ACHN (cell line): Measurements from ENCODE around the gene IMPDH1.

Experiments used
- DNase-seq: peaks from one replicate; pipeline ENCODE4 v3.0.0-alpha.2; 2015
- in situ Hi-C: cut with HindIII; loops from 2 replicates; pipeline ENCODE4 v1.10.0; 2017; ENCODE audit warnings: low sequenced_read_pairs, low pct_ligation_motif_present, low pct_unique_long_range_greater_than_20kb

Gene IMPDH1

GRCh38 chr7:128437426-128438332 is 27.9 kb upstream of the IMPDH1 start:
- in situ Hi-C loops, result no loop called here
- DNase-seq, result no peak

- no peak for DNase-seq
- in situ Hi-C loops, result no loop called here
These were observed 25.5 kb upstream of the IMPDH1 start for GRCh38 chr7:128435327-128435686.

- in situ Hi-C loops, result no loop called here
- no peak for DNase-seq
These were observed 24.9 kb upstream of the IMPDH1 start for GRCh38 chr7:128434413-128435326.

GRCh38 chr7:128431754-128432153 is 22.0 kb upstream of the IMPDH1 start:
- no peak for DNase-seq
- in situ Hi-C loops, result no loop called here

GRCh38 chr7:128431221-128431620 is 21.4 kb upstream of the IMPDH1 start:
- in situ Hi-C loops, result no loop called here
- no peak for DNase-seq

- in situ Hi-C loops, result no loop called here
- DNase-seq, result no peak
These were observed 20.4 kb upstream of the IMPDH1 start for GRCh38 chr7:128430207-128430606.

GRCh38 chr7:128427289-128427891 is 17.6 kb upstream of the IMPDH1 start:
- DNase-seq, result peak; percentile 74
- in situ Hi-C loops, result no loop called here

GRCh38 chr7:128425850-128426249 is 16.1 kb upstream of the IMPDH1 start:
- peak; percentile 75 for DNase-seq

GRCh38 chr7:128424686-128425275 is 15.0 kb upstream of the IMPDH1 start:
- DNase-seq, result no peak
- in situ Hi-C loops, result no loop called here

More at GRCh38 chr7:128425850-128426249, 16.1 kb upstream of the IMPDH1 start:
- in situ Hi-C loops, result no loop called here

- no peak for DNase-seq
- in situ Hi-C loops, result no loop called here
These were observed 13.1 kb upstream of the IMPDH1 start for GRCh38 chr7:128422842-128423241.

GRCh38 chr7:128422037-128422436 is 12.3 kb upstream of the IMPDH1 start:
- in situ Hi-C loops, result no loop called here

GRCh38 chr7:128421384-128421783 is 11.6 kb upstream of the IMPDH1 start:
- DNase-seq, result no peak
- in situ Hi-C loops, result no loop called here

More at GRCh38 chr7:128422037-128422436, 12.3 kb upstream of the IMPDH1 start:
- no peak for DNase-seq

- DNase-seq, result no peak
- in situ Hi-C loops, result no loop called here
These were observed 11.0 kb upstream of the IMPDH1 start for GRCh38 chr7:128420773-128421172.

GRCh38 chr7:128419257-128419656 is 9.5 kb upstream of the IMPDH1 start:
- DNase-seq, result no peak
- in situ Hi-C loops, result no loop called here

- no peak for DNase-seq
- in situ Hi-C loops, result no loop called here
These were observed 7.3 kb upstream of the IMPDH1 start for GRCh38 chr7:128417071-128417470.

GRCh38 chr7:128415217-128415785 is 5.5 kb upstream of the IMPDH1 start:
- in situ Hi-C loops, result no loop called here
- DNase-seq, result no peak

- in situ Hi-C loops, result no loop called here
- DNase-seq, result no peak
These were observed 620 bp upstream of the IMPDH1 start for GRCh38 chr7:128410451-128410753.

GRCh38 chr7:128408709-128409595 is 830 bp downstream of the IMPDH1 start:
- DNase-seq, result no peak
- in situ Hi-C loops, result no loop called here
